Astrocyte (in vitro differentiated cells and primary cell): ENCODE data around the gene DET1.

ENCODE experiments used
- EZH2 ChIP-seq: IDR thresholded peaks from 2 replicates; pipeline ENCODE4 v1.6.1; 2012; ENCODE audit warnings: mild to moderate bottlenecking, low read length, inconsistent platforms; ENCODE audit not compliant: insufficient read depth
- TF ChIP-seq, protein P1 (sequence below): IDR thresholded peaks from 2 replicates; pipeline ENCODE4 v1.5.1; 2011; ENCODE audit warnings: low read depth, mild to moderate bottlenecking, inconsistent platforms, low read length, moderate library complexity; ENCODE audit not compliant: insufficient read depth

GRCh38 chr15:88541709-88542341 lies 4.7 kb downstream of the DET1 start:
- TF ChIP-seq, protein P1, sequence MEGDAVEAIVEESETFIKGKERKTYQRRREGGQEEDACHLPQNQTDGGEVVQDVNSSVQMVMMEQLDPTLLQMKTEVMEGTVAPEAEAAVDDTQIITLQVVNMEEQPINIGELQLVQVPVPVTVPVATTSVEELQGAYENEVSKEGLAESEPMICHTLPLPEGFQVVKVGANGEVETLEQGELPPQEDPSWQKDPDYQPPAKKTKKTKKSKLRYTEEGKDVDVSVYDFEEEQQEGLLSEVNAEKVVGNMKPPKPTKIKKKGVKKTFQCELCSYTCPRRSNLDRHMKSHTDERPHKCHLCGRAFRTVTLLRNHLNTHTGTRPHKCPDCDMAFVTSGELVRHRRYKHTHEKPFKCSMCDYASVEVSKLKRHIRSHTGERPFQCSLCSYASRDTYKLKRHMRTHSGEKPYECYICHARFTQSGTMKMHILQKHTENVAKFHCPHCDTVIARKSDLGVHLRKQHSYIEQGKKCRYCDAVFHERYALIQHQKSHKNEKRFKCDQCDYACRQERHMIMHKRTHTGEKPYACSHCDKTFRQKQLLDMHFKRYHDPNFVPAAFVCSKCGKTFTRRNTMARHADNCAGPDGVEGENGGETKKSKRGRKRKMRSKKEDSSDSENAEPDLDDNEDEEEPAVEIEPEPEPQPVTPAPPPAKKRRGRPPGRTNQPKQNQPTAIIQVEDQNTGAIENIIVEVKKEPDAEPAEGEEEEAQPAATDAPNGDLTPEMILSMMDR, result no peak
- TF ChIP-seq EZH2, result no peak
